ENCODE data around the gene GLIPR2. TPM values are rescaled to one million over a fixed set of nuclear protein-coding genes. Genes with fewer than 3 reads are reported as not detected.

The GLIPR2 gene
- total RNA-seq, 1 donor from 2014 or later, result 0.26 TPM

- TF ChIP-seq CTCF (IDR thresholded peaks at IDR 0.05; ENCODE audit: insufficient read depth, low read length, severe bottlenecking), result no peak
- FAIRE-seq (no peak), DNase-seq (ENCODE audit: low read depth) (no peak)
- H3K36me3 ChIP-seq (ENCODE audit: control insufficient read depth, insufficient read depth, low read length), result no peaks in the 10 kb centered on the region
- no peaks in the 10 kb centered on the region for H3K27me3 ChIP-seq (ENCODE audit: control insufficient read depth, insufficient read depth, low read length)
- peak overlapping the region; percentile 91 for H3K4me3 ChIP-seq (ENCODE audit: low read depth, low read length)
Measured at GRCh38 chr9:36191686-36192085, 55.2 kb downstream of the GLIPR2 start.

- H3K27me3 ChIP-seq (ENCODE audit: control insufficient read depth, insufficient read depth, low read length), result no peaks in the 10 kb centered on the region
- TF ChIP-seq CTCF (IDR thresholded peaks at IDR 0.05; ENCODE audit: insufficient read depth, low read length, severe bottlenecking), result no peak
- peak overlapping the region; percentile 91 for H3K4me3 ChIP-seq (ENCODE audit: low read depth, low read length)
- FAIRE-seq (no peak), DNase-seq (ENCODE audit: low read depth) (no peak)
- H3K36me3 ChIP-seq (ENCODE audit: control insufficient read depth, insufficient read depth, low read length), result no peaks in the 10 kb centered on the region
Measured at GRCh38 chr9:36192196-36192595, 55.7 kb downstream of the GLIPR2 start.

- no peaks in the 10 kb centered on the region for H3K27me3 ChIP-seq (ENCODE audit: control insufficient read depth, insufficient read depth, low read length)
- H3K36me3 ChIP-seq (ENCODE audit: control insufficient read depth, insufficient read depth, low read length), result peaks cover 1% of the 10 kb centered on the region
- no peak for FAIRE-seq
- H3K4me3 ChIP-seq (ENCODE audit: low read depth, low read length), result no peak overlapping the region
- no peak for TF ChIP-seq CTCF (IDR thresholded peaks at IDR 0.05; ENCODE audit: insufficient read depth, low read length, severe bottlenecking)
- DNase-seq (ENCODE audit: low read depth), result no peak
Measured at GRCh38 chr9:36193023-36193422, 56.5 kb downstream of the GLIPR2 start.

GRCh38 chr9:36194326-36195000, 57.9 kb downstream of the GLIPR2 start:
- DNase-seq (ENCODE audit: low read depth) (peak; percentile 59), FAIRE-seq (no peak)
- H3K36me3 ChIP-seq (ENCODE audit: control insufficient read depth, insufficient read depth, low read length), result peaks cover 8% of the 10 kb centered on the region
- no peaks in the 10 kb centered on the region for H3K27me3 ChIP-seq (ENCODE audit: control insufficient read depth, insufficient read depth, low read length)
- no peak overlapping the region for H3K4me3 ChIP-seq (ENCODE audit: low read depth, low read length)
- TF ChIP-seq CTCF (IDR thresholded peaks at IDR 0.05; ENCODE audit: insufficient read depth, low read length, severe bottlenecking), result no peak

GRCh38 chr9:36204906-36205547, 68.5 kb downstream of the GLIPR2 start:
- DNase-seq (ENCODE audit: low read depth) (no peak), FAIRE-seq (peak; percentile 64)
- Histone ChIP-seq H3K27me3 (ENCODE audit: control insufficient read depth, insufficient read depth, low read length) (no peaks in the 10 kb centered on the region), H3K36me3 (ENCODE audit: control insufficient read depth, insufficient read depth, low read length) (peaks cover 48% of the 10 kb centered on the region), H3K4me3 (ENCODE audit: low read depth, low read length) (no peak overlapping the region)
- TF ChIP-seq CTCF (IDR thresholded peaks at IDR 0.05; ENCODE audit: insufficient read depth, low read length, severe bottlenecking), result peak; percentile 40
